BLaER1 treated with 17β-estradiol and CSF1 and Interleukin-3, amounts not matched to agents 10 nM and 100 nM (cell line): Measurements from ENCODE around the gene TNPO2.
A peak's percentile ranks its signal among the peaks of the same experiment; 100 is the strongest.

ENCODE experiments used
- H3K27ac ChIP-seq, 11 experiments: shearing (Covaris generic); formaldehyde crosslinking; 2 replicates each; pipeline ENCODE4 v1.8.1; 2022
- H3K27me3 ChIP-seq, 11 experiments: shearing (Covaris generic); formaldehyde crosslinking; 2 replicates each; pipeline ENCODE4 v1.8.1; 2022
- H3K36me3 ChIP-seq, 11 experiments: shearing (Covaris generic); formaldehyde crosslinking; 2 replicates each; pipeline ENCODE4 v1.8.1; 2022
- H3K4me1 ChIP-seq, 10 experiments: shearing (Covaris generic); formaldehyde crosslinking; 2 replicates each; pipeline ENCODE4 v1.8.1; 2022
- H3K4me2 ChIP-seq, 11 experiments: shearing (Covaris generic); formaldehyde crosslinking; 2 replicates each; pipeline ENCODE4 v1.8.1; 2022
- H3K4me3 ChIP-seq, 10 experiments: shearing (Covaris generic); formaldehyde crosslinking; 2 replicates each; pipeline ENCODE4 v1.8.1; 2022
- H3K9ac ChIP-seq, 11 experiments: shearing (Covaris generic); formaldehyde crosslinking; 2 replicates each; pipeline ENCODE4 v1.8.1; 2022
- H3K9me3 ChIP-seq, 11 experiments: shearing (Covaris generic); formaldehyde crosslinking; replicated peaks in 1 of 11; 2 replicates each; pipeline ENCODE4 v1.8.1; 2022
- H4K20me1 ChIP-seq, 11 experiments: shearing (Covaris generic); formaldehyde crosslinking; 2 replicates each; pipeline ENCODE4 v1.8.1; 2022
- Cebpa-rat ChIP-seq, 11 experiments: shearing (Covaris generic); IDR thresholded peaks; 2 replicates each; pipeline ENCODE4 v1.8.1; 2022

The TNPO2 gene

GRCh38 chr19:12670159-12670928 lies 53.4 kb downstream of the TNPO2 start:
- Histone ChIP-seq H3K9me3 (no peaks in the 10 kb centered on the region), H3K27me3 (no peaks in the 10 kb centered on the region), H3K36me3 (peaks cover 30 to 62% (median 49%) of the 10 kb centered on the region in 11 experiments), H3K4me2 (peak overlapping the region; percentile 96 to 100 (median 99)), H3K9ac (peak overlapping the region; percentile 87 to 99 (median 95)), H4K20me1 (peaks cover 4 to 63% (median 30%) of the 10 kb centered on the region in 11 experiments; a peak in 19 of 22 replicates), H3K4me1 (peaks cover 38 to 49% (median 40%) of the 10 kb centered on the region in 10 experiments), H3K27ac (peak overlapping the region; percentile 92 to 100 (median 98)), H3K4me3 (peak overlapping the region; percentile 75 to 98 (median 90))
- TF ChIP-seq Cebpa-rat (IDR thresholded peaks at IDR 0.05) = no peak

- peaks cover 27 to 58% (median 46%) of the 10 kb centered on the region in 11 experiments for H3K36me3 ChIP-seq
Observed at GRCh38 chr19:12669270-12670158, 54.2 kb downstream of the TNPO2 start.

GRCh38 chr19:12668932-12669269 lies 54.8 kb downstream of the TNPO2 start:
- H3K4me1 ChIP-seq = peaks cover 45 to 57% (median 52%) of the 10 kb centered on the region in 10 experiments
- H3K36me3 ChIP-seq = peaks cover 27 to 58% (median 46%) of the 10 kb centered on the region in 11 experiments
- H3K4me3 ChIP-seq = peak overlapping the region; percentile 75 to 98 (median 90)
- no peaks in the 10 kb centered on the region for H3K9me3 ChIP-seq
- H3K4me2 ChIP-seq = peak overlapping the region; percentile 96 to 100 (median 99)
- no peaks in the 10 kb centered on the region for H3K27me3 ChIP-seq
- H3K27ac ChIP-seq = peak overlapping the region; percentile 92 to 100 (median 98)
- no peak for TF ChIP-seq Cebpa-rat (IDR thresholded peaks at IDR 0.05)
- peaks cover 6 to 49% (median 15%) of the 10 kb centered on the region in 11 experiments; a peak in 17 of 22 replicates for H4K20me1 ChIP-seq
- H3K9ac ChIP-seq = peak overlapping the region; percentile 87 to 99 (median 95)

More at GRCh38 chr19:12669270-12670158, 54.2 kb downstream of the TNPO2 start:
- Histone ChIP-seq H3K4me1 (peaks cover 40 to 53% (median 47%) of the 10 kb centered on the region in 10 experiments), H4K20me1 (peaks cover 6 to 55% (median 21%) of the 10 kb centered on the region in 11 experiments; a peak in 17 of 22 replicates), H3K9ac (peak overlapping the region; percentile 87 to 99 (median 95)), H3K4me3 (peak overlapping the region; percentile 75 to 98 (median 90)), H3K9me3 (no peaks in the 10 kb centered on the region), H3K4me2 (peak overlapping the region; percentile 96 to 100 (median 99)), H3K27ac (peak overlapping the region; percentile 92 to 100 (median 98)), H3K27me3 (no peaks in the 10 kb centered on the region)
- TF ChIP-seq Cebpa-rat (IDR thresholded peaks at IDR 0.05) = no peak

GRCh38 chr19:12668346-12668745 lies 55.4 kb downstream of the TNPO2 start:
- TF ChIP-seq Cebpa-rat (IDR thresholded peaks at IDR 0.05) = no peak
- Histone ChIP-seq H3K27me3 (no peaks in the 10 kb centered on the region), H4K20me1 (peaks cover 6 to 43% (median 12%) of the 10 kb centered on the region in 11 experiments; a peak in 14 of 22 replicates), H3K36me3 (peaks cover 27 to 58% (median 46%) of the 10 kb centered on the region in 11 experiments), H3K27ac (peak overlapping the region in 9 of 11 experiments; percentile 94 to 100 (median 99); a peak in 14 of 22 replicates), H3K4me3 (peak overlapping the region; percentile 75 to 98 (median 90)), H3K4me2 (peak overlapping the region; percentile 96 to 100 (median 99)), H3K9me3 (no peaks in the 10 kb centered on the region), H3K4me1 (peaks cover 49 to 57% (median 52%) of the 10 kb centered on the region in 10 experiments), H3K9ac (peak overlapping the region; percentile 87 to 99 (median 95))

DNA sequence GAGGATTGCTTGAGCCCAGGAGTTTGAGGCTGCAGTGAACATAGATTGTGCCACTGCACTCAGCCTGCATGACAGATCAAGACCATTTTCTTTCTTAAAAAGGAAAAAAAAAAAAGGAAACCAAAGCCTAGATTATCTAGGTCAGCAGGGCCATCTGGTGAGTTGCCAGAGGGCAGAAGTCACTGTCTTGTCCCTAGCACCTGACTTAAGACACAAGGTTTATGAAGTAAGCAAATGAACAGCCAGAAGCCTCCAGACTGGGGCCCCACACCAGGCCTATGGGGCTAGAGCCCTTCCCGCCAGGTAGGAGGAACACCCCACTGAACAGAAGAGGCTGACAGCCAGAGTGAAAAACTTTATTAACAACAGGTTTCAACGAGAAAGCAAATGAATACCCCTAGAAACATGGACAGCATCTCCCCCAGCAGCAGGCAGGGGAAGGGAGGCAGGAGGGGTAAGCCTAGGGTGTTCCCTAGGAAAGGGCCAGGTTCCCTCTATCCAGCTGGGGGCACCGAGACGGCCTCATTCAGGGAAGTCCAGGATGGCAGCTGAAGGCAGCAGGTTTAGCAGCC lies 55.9 kb downstream of the TNPO2 start:
- peaks cover 6 to 38% (median 7%) of the 10 kb centered on the region in 11 experiments; a peak in 14 of 22 replicates for H4K20me1 ChIP-seq
- H3K4me2 ChIP-seq = peak overlapping the region; percentile 96 to 100 (median 99)
- peak overlapping the region in 2 of 11 experiments; percentile 98 to 99; a peak in 3 of 22 replicates for H3K27ac ChIP-seq
- H3K27me3 ChIP-seq = no peaks in the 10 kb centered on the region
- peak overlapping the region; percentile 87 to 99 (median 95); a peak in 21 of 22 replicates for H3K9ac ChIP-seq
- peaks cover 49 to 56% (median 52%) of the 10 kb centered on the region in 10 experiments for H3K4me1 ChIP-seq
- no peaks in the 10 kb centered on the region for H3K9me3 ChIP-seq
- no peak for TF ChIP-seq Cebpa-rat (IDR thresholded peaks at IDR 0.05)
- peaks cover 27 to 58% (median 46%) of the 10 kb centered on the region in 11 experiments for H3K36me3 ChIP-seq
- H3K4me3 ChIP-seq = peak overlapping the region; percentile 75 to 98 (median 92)

DNA sequence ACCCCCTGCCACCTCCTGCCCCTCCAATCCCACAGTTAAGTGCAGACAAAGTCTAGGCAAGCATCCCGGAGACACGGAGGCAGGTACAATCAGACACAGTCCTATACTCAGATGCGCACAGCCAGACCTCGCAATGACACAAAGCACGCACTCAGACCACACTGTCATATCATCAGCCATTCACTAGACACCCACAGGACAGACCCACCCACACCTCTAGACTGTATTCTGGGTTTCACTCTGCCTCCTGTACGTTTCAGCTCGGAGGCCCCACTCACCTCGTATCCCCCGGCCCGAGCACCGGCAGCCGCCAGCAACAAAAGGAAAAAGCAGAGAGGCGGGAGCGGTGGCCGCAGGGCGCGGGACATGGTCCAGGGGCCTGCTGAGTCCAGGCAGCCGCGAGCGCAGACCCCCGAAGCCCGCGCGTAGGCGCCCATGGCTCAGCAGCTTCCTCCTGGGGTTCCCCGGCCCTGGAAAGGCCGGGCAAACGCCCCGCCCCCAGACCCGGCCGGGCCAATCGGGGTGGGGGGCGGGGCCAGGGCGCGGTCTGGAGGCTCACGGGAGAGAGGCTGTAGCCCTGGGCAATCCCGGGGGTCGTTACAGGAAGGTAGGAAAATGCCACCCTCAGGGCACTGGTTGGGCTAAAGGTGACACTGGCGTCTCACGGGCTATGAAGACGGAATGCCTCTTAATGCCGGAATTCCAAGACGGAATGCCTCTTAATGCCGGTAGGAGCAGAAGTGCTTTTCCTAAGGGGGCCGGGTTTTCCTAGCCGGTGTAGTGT lies 57.3 kb downstream of the TNPO2 start, which contains the start of the genes MAN2B1 and WDR83:
TSS of gene MAN2B1 (minus strand) at position 478 of the 784 bp plus-strand sequence. CDS start at position 437, 41 bp downstream.
TSS of gene WDR83 (plus strand) at position 543 of the 784 bp plus-strand sequence. CDS start 2,984 bp downstream, outside the sequence.
- Histone ChIP-seq H3K36me3 (peaks cover 35 to 59% (median 49%) of the 10 kb centered on the region in 11 experiments), H3K9ac (peak within 1 kb of the TSS; percentile 84 to 99 (median 95)), H3K9me3 (no peaks in the 10 kb centered on the region), H4K20me1 (peaks cover 0 to 26% (median 3%) of the 10 kb centered on the region in 11 experiments; a peak in 7 of 22 replicates), H3K4me3 (peak within 1 kb of the TSS; percentile 75 to 96 (median 88)), H3K4me1 (peaks cover 49 to 55% (median 52%) of the 10 kb centered on the region in 10 experiments), H3K4me2 (peak within 1 kb of the TSS; percentile 96 to 100 (median 99)), H3K27me3 (no peaks in the 10 kb centered on the region), H3K27ac (peak within 1 kb of the TSS; percentile 50 to 99 (median 82))
- no peak for TF ChIP-seq Cebpa-rat (IDR thresholded peaks at IDR 0.05)

DNA sequence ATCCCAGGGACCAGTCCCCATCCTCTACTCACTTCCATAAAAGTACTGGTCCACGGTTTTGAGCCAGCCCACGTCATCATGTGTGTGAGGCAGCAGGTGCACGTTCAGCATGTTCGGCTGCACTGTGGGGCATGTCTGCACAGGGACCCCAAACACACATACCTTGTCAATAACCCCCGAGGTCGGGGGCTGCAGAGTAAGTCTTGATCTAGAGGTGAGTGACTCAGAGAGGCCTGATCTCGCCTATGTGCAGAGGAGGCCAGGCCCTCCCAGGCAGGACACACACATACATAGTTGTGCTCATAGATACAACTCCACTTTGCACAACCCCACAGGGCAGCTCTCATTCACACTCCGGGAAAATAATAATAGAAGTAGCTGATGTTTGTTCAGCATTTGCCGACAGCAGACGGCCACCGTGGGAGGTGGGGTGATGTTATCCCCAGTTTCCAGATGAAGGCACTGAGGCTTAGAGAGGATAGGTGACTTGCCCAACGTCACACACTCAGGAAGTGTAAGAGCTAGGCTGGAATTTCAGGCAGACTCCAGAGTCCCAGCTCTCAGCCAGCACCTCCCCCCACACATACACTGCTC lies 58.0 kb downstream of the TNPO2 start:
- Histone ChIP-seq H3K4me1 (peaks cover 47 to 52% (median 50%) of the 10 kb centered on the region in 10 experiments), H3K27me3 (no peaks in the 10 kb centered on the region), H3K36me3 (peaks cover 42 to 59% (median 53%) of the 10 kb centered on the region in 11 experiments), H3K9me3 (no peaks in the 10 kb centered on the region), H3K27ac (peak overlapping the region; percentile 50 to 99 (median 82)), H4K20me1 (peaks cover 0 to 25% (median 7%) of the 10 kb centered on the region in 11 experiments; a peak in 9 of 22 replicates), H3K4me2 (peak overlapping the region; percentile 96 to 100 (median 99)), H3K9ac (peak overlapping the region; percentile 84 to 99 (median 95)), H3K4me3 (peak overlapping the region; percentile 75 to 96 (median 88))
- no peak for TF ChIP-seq Cebpa-rat (IDR thresholded peaks at IDR 0.05)
